ENCODE measurements around the gene DDAH2.

Gene DDAH2

DNA sequence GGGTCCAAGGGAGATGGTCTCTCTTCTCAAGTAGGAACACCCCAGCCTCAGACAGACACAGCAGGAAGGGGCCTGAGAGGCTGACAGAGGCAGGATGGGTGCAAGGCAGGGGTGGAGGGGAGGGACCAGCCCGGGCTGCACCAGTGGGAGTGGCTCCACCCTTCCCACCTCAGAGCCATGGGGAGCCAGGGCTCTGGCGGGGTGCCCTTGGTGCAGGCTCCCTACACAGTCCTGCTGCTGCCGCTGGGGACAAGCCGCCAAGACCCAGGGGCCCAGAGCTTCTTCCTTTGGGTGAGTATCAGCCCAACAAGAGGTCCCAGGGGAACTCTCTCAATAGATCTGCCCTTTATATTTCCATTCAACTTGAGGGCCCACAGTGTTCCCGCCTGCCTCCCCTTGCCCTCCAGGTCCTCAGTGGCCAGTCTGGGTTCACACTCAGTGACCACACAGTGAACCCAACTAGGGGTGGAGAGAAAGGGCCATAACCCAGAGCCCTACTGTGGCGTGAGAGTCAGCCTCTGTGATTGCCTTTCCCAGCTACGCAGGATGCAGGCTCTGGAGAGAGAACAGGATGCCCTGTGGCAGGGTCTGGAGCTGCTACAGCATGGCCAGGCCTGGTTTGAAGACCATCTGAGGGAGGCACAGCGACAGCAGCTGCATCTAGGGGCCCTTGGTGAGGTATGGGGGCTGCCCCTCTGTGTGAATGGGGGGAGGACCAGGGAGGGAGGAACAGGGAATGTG is 33.9 kb upstream of the DDAH2 start:
- ChIA-PET CTCF (no interaction called here), POLR2A (no interaction called here)
- TF ChIP-seq, protein P1, sequence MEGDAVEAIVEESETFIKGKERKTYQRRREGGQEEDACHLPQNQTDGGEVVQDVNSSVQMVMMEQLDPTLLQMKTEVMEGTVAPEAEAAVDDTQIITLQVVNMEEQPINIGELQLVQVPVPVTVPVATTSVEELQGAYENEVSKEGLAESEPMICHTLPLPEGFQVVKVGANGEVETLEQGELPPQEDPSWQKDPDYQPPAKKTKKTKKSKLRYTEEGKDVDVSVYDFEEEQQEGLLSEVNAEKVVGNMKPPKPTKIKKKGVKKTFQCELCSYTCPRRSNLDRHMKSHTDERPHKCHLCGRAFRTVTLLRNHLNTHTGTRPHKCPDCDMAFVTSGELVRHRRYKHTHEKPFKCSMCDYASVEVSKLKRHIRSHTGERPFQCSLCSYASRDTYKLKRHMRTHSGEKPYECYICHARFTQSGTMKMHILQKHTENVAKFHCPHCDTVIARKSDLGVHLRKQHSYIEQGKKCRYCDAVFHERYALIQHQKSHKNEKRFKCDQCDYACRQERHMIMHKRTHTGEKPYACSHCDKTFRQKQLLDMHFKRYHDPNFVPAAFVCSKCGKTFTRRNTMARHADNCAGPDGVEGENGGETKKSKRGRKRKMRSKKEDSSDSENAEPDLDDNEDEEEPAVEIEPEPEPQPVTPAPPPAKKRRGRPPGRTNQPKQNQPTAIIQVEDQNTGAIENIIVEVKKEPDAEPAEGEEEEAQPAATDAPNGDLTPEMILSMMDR (IDR thresholded peaks at IDR 0.05; ENCODE audit: control extremely low read depth, extremely low read depth, low read depth, missing control alignments): no peak
- DNase-seq (ENCODE audit: extremely low spot score): no peak

DNA sequence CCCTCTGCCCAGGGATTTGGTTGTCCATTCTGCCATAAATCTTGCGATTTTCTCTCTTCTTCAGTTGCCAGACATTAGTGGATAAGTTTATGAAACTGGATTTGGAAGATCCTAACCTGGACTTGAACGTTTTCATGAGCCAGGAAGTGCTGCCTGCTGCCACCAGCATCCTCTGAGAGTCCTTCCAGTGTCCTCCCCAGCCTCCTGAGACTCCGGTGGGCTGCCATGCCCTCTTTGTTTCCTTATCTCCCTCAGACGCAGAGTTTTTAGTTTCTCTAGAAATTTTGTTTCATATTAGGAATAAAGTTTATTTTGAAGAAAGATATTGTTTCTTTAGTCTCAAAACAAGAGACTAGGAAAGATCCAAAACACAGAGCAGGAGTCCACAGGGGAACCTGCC is 33.3 kb upstream of the DDAH2 start, which contains the start of gene SAPCD1:
Gene SAPCD1 (plus strand): TSS at position 301 of the 400 bp plus-strand sequence. CDS start 399 bp downstream, outside the sequence.
- TF ChIP-seq, protein P1 (IDR thresholded peaks at IDR 0.05; ENCODE audit: control extremely low read depth, extremely low read depth, low read depth, missing control alignments): no peak
- DNase-seq (ENCODE audit: extremely low spot score): no peak

DNA sequence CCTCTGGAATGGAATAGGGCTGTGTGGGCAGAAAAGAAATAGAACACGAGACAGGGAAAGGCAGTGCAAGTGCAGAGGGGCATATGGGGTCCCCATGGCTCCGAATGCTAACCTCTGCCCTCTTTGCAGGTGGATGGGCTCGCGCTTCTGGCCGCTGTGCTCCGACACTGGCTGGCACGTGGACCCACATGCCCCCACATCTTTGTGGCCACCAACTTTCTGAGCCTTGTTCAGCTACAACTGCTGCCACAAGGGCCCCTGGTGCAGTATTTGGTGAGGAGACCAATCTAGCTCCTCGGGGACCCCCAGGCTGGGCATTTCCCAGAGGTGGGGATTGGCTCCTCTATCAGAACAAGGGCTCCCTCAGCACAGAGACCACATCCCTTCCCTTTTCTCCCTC is 32.2 kb upstream of the DDAH2 start:
- TF ChIP-seq, protein P1 (IDR thresholded peaks at IDR 0.05; ENCODE audit: control extremely low read depth, extremely low read depth, low read depth, missing control alignments): no peak
- no peak for DNase-seq (ENCODE audit: extremely low spot score)
- ChIA-PET POLR2A (no interaction called here), CTCF (interaction anchor here (4.3 kb wide), 1 partner anchor 9 kb away, joined by 30 read pairs; no protein-coding TSS in a partner anchor)

More for the DNA sequence above, 33.3 kb upstream of the DDAH2 start, which contains the start of gene SAPCD1:
- CTCF ChIA-PET: no interaction called here
- POLR2A ChIA-PET: no interaction called here

DNA sequence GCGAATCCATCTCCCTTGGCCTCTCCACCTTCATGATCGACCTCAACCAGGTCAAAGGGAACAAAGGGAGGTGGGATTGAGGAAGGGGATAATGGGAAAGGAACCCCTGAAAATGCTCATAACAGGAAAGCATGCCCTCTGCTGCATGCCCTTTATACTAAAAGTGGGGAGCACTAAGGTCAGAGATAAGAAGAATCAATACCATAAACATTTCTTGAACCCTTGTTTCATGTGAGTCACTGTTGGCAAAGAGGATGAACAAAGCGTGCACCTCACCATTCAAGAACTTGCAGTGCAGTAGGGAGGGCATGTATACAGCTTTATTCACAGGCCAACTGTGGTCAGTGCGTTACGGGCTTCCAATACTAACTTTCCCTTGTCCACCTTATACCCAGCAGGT is 31.7 kb upstream of the DDAH2 start:
- DNase-seq (ENCODE audit: extremely low spot score): no peak
- POLR2A ChIA-PET: no interaction called here
- CTCF ChIA-PET: interaction anchor here (4.3 kb wide), 1 partner anchor 9 kb away, joined by 30 read pairs; no protein-coding TSS in a partner anchor
- TF ChIP-seq, protein P1 (IDR thresholded peaks at IDR 0.05; ENCODE audit: control extremely low read depth, extremely low read depth, low read depth, missing control alignments): no peak

DNA sequence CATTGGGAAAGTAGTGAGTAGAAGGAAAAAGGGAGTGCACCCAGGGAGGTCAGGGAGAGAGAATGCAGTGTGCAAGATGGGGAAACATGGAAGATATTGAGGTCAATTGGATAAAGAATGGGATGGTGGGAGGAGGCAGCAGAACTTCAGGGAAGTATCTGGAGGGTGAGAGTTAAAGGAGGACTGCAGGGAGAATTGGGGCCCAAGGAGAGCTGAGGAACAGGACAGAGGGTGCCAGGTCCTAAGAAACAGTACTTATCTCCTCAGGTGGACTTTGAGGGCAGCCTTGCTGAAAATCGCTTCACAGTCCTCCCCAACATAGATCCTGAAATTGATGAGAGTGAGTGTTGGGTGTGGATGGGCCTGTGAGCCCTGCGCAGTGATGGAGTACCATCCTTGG is 29.2 kb upstream of the DDAH2 start:
- POLR2A ChIA-PET: no interaction called here
- CTCF ChIA-PET: interaction anchor here (1.2 to 4.3 kb wide), 5 partner anchors 12 to 207 kb away, joined by 3 to 30 read pairs (median 7); partner anchors contain the start of gene VWA7
- no peak for DNase-seq (ENCODE audit: extremely low spot score)
- TF ChIP-seq, protein P1 (IDR thresholded peaks at IDR 0.05; ENCODE audit: control extremely low read depth, extremely low read depth, low read depth, missing control alignments): no peak

DNA sequence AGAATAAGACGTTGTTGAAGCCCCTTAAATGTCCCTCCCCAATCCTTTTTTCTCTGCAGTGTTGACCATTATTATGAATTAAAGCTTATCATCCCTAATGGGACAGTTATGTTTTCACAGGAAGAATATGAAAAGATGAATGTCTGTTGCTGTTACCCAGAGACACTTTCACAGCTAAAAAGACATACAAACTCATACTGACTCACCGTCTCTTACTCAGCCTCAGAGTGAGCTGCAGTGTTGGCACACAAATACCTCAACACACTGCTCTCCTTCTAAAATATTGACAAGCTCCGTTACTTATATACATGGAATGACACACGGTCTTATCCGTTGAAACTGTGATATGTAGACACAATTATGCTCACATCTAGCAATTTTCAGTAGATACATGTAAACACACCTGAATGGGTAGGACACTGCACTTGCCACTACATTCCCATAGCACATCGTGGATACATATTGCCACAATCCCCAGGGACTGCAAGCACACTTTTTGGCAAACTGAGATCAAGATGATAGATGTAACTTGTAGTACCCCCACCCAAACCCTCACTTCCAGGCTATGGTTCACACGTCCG is 23.7 kb upstream of the DDAH2 start:
- POLR2A ChIA-PET: no interaction called here
- CTCF ChIA-PET: interaction anchor here (0.8 to 2.1 kb wide), 11 partner anchors 11 to 154 kb away, joined by 3 to 9 read pairs (median 4); partner anchors contain the start of genes CLIC1, LSM2 and VARS1
- DNase-seq (ENCODE audit: extremely low spot score): no peak
- TF ChIP-seq, protein P1 (IDR thresholded peaks at IDR 0.05; ENCODE audit: control extremely low read depth, extremely low read depth, low read depth, missing control alignments): no peak
